WTC11 (cell line): Measurements from ENCODE around the gene DENND1C. TPM values are rescaled to one million over a fixed set of nuclear protein-coding genes. Genes with fewer than 3 reads are reported as not detected.
A peak's percentile ranks its signal among the peaks of the same experiment; 100 is the strongest.

Experiments
- ATAC-seq: fragments of 200-7000 bp; cut with Tn5 transposase; 2 replicates; pipeline ENCODE4 v1.10.0; 2021; ENCODE audit warnings: mild to moderate bottlenecking, moderate library complexity
- CTCF ChIA-PET: fragments of 300-600 bp; sonication (Branson Sonifier 250); formaldehyde crosslinking; loops from one replicate; lab custom pipeline; 2021; ENCODE audit warnings: antibody characterized with exemption; lab: Charles Lee
- POLR2A ChIA-PET: fragments of 350-600 bp; sonication (Branson Sonifier 250); formaldehyde crosslinking; loops from one replicate; lab custom pipeline; 2021; ENCODE audit warnings: antibody characterized with exemption; lab: Charles Lee
- DNase-seq: peaks from one replicate; pipeline ENCODE4 v3.0.0; 2021; ENCODE audit warnings: low spot score
- H3K27ac Mint-ChIP-seq: 2 replicates; pipeline ENCODE4 v1.8.0; 2021; ENCODE audit warnings: mixed read lengths
- H3K27me3 Mint-ChIP-seq: 2 replicates; pipeline ENCODE4 v1.8.0; 2021; ENCODE audit warnings: low read depth, mild to moderate bottlenecking, moderate library complexity, mixed read lengths
- H3K36me3 Mint-ChIP-seq: 2 replicates; pipeline ENCODE4 v1.8.0; 2021; ENCODE audit warnings: mixed read lengths
- H3K4me1 Mint-ChIP-seq: 2 replicates; pipeline ENCODE4 v1.8.0; 2022; ENCODE audit warnings: mixed read lengths
- H3K4me3 Mint-ChIP-seq: 2 replicates; pipeline ENCODE4 v1.8.0; 2021; ENCODE audit warnings: mild to moderate bottlenecking, moderate library complexity, mixed read lengths
- H3K9me3 Mint-ChIP-seq: 2 replicates; pipeline ENCODE4 v1.8.0; 2021; ENCODE audit warnings: mixed read lengths
- CREM ChIP-seq: sonication (generic); formaldehyde crosslinking; IDR thresholded peaks from 2 replicates; pipeline ENCODE4 v1.8.1; 2022; ENCODE audit warnings: mild to moderate bottlenecking, missing genetic modification reagents, moderate library complexity
- ERG ChIP-seq: fragments of 250-450 bp; sonication (Bioruptor Pico); IDR thresholded peaks from 2 replicates; pipeline ENCODE4 v1.8.0; 2021; ENCODE audit warnings: mild to moderate bottlenecking
- GTF2I ChIP-seq: fragments of 250-450 bp; sonication (Bioruptor Pico); conservative IDR thresholded peaks from 2 replicates; pipeline ENCODE4 v1.4.0; 2021; ENCODE audit warnings: mild to moderate bottlenecking
- NFYB ChIP-seq: sonication (generic); formaldehyde crosslinking; conservative IDR thresholded peaks from 2 replicates; pipeline ENCODE4 v1.8.0; 2022; ENCODE audit warnings: low read depth, missing genetic modification reagents
- PRDM15 ChIP-seq: sonication (generic); formaldehyde crosslinking; IDR thresholded peaks from 2 replicates; pipeline ENCODE4 v1.8.0; 2022; ENCODE audit warnings: missing genetic modification reagents
- RELA ChIP-seq: sonication (generic); formaldehyde crosslinking; IDR thresholded peaks from 2 replicates; pipeline ENCODE4 v1.8.1; 2022; ENCODE audit warnings: missing genetic modification reagents, mild to moderate bottlenecking, borderline replicate concordance
- RORB ChIP-seq: fragments of 250-450 bp; sonication (Bioruptor Pico); IDR thresholded peaks from 2 replicates; pipeline ENCODE4 v1.9.0; 2021; ENCODE audit warnings: mild to moderate bottlenecking
- ZNF232 ChIP-seq: sonication (generic); formaldehyde crosslinking; IDR thresholded peaks from 2 replicates; pipeline ENCODE4 v1.8.0; 2022; ENCODE audit warnings: mild to moderate bottlenecking, missing genetic modification reagents
- ZNF317 ChIP-seq: sonication (generic); formaldehyde crosslinking; IDR thresholded peaks from 2 replicates; pipeline ENCODE4 v1.8.1; 2023; ENCODE audit warnings: low read depth, mild to moderate bottlenecking, moderate library complexity, missing genetic modification reagents, borderline replicate concordance
- ZNF671 ChIP-seq: fragments of 250-450 bp; sonication (Bioruptor Pico); IDR thresholded peaks from 2 replicates; pipeline ENCODE4 v1.8.0; 2021; ENCODE audit warnings: mild to moderate bottlenecking
- total RNA-seq: library from RNA; stranded (reverse); gene quantifications from 3 replicates; pipeline ENCODE4 v1.2.3, GENCODE V29; 2021
- TF ChIP-seq, protein P1 (sequence below): fragments of 250-450 bp; sonication (Bioruptor Pico); conservative IDR thresholded peaks from 2 replicates; pipeline ENCODE4 v1.9.0; 2021; ENCODE audit warnings: mild to moderate bottlenecking
- TF ChIP-seq, protein P2 (sequence below): fragments of 250-450 bp; sonication (Bioruptor Pico); IDR thresholded peaks from 2 replicates; pipeline ENCODE4 v1.9.0; 2021; ENCODE audit warnings: mild to moderate bottlenecking
- TF ChIP-seq, protein P3 (sequence below): fragments of 250-450 bp; sonication (Bioruptor Pico); IDR thresholded peaks from 2 replicates; pipeline ENCODE4 v2.1.2; 2022; ENCODE audit warnings: mild to moderate bottlenecking, moderate library complexity
- TF ChIP-seq, protein P4 (sequence below): sonication (generic); formaldehyde crosslinking; IDR thresholded peaks from 2 replicates; pipeline ENCODE4 v1.8.1; 2022; ENCODE audit warnings: low read depth, missing genetic modification reagents, borderline replicate concordance

DENND1C gene
- total RNA-seq, 1 experiment from 2014 or later = 4.3 TPM

- Mint-ChIP-seq H3K9me3 (0 out of 2 replicates have a peak, but pooled peaks cover 2% of the 10 kb centered on the region), H3K4me1 (no peaks in the 10 kb centered on the region), H3K27me3 (no peaks in the 10 kb centered on the region), H3K4me3 (no peak overlapping the region), H3K36me3 (peaks cover 23% of the 10 kb centered on the region), H3K27ac (no peak overlapping the region)
- ATAC-seq = no peak
- TF ChIP-seq ZNF671 = no peak
- TF ChIP-seq GTF2I (CRISPR knock-in tag) = no peak
- no peak for TF ChIP-seq CREM (CRISPR knock-in tag)
- TF ChIP-seq, protein P1, sequence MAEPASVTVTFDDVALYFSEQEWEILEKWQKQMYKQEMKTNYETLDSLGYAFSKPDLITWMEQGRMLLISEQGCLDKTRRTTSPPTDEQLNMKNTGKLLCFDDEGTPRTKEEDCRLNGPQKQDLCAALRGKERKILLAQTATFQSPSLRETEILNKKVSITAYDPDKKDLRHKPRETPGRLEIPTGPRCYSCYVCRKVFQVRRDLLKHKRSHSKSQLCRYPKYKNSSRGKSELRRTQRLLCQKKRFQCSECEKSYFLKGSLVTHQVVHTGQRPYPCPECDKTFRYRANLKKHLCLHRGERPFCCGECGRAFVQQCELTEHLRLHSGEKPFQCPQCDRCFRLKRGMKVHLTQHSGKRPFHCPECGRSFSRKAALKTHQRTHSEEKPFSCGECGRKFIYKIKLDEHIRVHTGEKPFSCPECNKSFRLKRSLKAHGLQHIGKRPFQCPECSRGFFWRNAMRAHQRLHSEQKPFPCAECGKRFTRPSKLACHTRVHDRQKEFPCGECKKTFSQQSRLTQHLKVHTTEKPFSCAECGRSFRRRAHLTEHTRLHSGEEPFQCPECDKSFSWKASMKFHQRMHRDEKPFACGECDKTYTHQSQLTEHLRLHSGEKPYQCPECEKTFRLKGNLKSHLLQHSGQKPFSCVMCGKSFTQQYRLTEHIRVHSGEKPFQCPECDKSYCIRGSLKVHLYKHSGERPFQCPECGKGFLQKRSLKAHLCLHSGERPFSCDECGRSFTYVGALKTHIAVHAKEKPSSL (CRISPR knock-in tag) = no peak
- TF ChIP-seq, protein P2, sequence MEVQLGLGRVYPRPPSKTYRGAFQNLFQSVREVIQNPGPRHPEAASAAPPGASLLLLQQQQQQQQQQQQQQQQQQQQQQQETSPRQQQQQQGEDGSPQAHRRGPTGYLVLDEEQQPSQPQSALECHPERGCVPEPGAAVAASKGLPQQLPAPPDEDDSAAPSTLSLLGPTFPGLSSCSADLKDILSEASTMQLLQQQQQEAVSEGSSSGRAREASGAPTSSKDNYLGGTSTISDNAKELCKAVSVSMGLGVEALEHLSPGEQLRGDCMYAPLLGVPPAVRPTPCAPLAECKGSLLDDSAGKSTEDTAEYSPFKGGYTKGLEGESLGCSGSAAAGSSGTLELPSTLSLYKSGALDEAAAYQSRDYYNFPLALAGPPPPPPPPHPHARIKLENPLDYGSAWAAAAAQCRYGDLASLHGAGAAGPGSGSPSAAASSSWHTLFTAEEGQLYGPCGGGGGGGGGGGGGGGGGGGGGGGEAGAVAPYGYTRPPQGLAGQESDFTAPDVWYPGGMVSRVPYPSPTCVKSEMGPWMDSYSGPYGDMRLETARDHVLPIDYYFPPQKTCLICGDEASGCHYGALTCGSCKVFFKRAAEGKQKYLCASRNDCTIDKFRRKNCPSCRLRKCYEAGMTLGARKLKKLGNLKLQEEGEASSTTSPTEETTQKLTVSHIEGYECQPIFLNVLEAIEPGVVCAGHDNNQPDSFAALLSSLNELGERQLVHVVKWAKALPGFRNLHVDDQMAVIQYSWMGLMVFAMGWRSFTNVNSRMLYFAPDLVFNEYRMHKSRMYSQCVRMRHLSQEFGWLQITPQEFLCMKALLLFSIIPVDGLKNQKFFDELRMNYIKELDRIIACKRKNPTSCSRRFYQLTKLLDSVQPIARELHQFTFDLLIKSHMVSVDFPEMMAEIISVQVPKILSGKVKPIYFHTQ (CRISPR knock-in tag) = no peak
- TF ChIP-seq, protein P3, sequence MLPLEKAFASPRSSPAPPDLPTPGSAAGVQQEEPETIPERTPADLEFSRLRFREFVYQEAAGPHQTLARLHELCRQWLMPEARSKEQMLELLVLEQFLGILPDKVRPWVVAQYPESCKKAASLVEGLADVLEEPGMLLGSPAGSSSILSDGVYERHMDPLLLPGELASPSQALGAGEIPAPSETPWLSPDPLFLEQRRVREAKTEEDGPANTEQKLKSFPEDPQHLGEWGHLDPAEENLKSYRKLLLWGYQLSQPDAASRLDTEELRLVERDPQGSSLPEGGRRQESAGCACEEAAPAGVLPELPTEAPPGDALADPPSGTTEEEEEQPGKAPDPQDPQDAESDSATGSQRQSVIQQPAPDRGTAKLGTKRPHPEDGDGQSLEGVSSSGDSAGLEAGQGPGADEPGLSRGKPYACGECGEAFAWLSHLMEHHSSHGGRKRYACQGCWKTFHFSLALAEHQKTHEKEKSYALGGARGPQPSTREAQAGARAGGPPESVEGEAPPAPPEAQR (CRISPR knock-in tag) = no peak
- TF ChIP-seq ERG (CRISPR knock-in tag) = no peak
- no peak for TF ChIP-seq RELA (CRISPR knock-in tag)
- ChIA-PET POLR2A (no interaction called here), CTCF (no interaction called here)
- no peak for DNase-seq
Observed at GRCh38 chr19:6448045-6448444, 33.5 kb downstream of the DENND1C start.

GRCh38 chr19:6446452-6446851, 35.1 kb downstream of the DENND1C start:
- Mint-ChIP-seq H3K4me3 (no peak overlapping the region), H3K4me1 (no peaks in the 10 kb centered on the region), H3K27me3 (no peaks in the 10 kb centered on the region), H3K36me3 (peaks cover 15% of the 10 kb centered on the region), H3K9me3 (0 out of 2 replicates have a peak, but pooled peaks cover 2% of the 10 kb centered on the region), H3K27ac (peak overlapping the region; percentile 8; the same call in 1 of the 2 replicates)
- POLR2A ChIA-PET = no interaction called here
- no peak for TF ChIP-seq RORB
- TF ChIP-seq CREM (CRISPR knock-in tag) = no peak
- TF ChIP-seq, protein P4, sequence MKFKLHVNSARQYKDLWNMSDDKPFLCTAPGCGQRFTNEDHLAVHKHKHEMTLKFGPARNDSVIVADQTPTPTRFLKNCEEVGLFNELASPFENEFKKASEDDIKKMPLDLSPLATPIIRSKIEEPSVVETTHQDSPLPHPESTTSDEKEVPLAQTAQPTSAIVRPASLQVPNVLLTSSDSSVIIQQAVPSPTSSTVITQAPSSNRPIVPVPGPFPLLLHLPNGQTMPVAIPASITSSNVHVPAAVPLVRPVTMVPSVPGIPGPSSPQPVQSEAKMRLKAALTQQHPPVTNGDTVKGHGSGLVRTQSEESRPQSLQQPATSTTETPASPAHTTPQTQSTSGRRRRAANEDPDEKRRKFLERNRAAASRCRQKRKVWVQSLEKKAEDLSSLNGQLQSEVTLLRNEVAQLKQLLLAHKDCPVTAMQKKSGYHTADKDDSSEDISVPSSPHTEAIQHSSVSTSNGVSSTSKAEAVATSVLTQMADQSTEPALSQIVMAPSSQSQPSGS (CRISPR knock-in tag) = no peak
- TF ChIP-seq ZNF232 (CRISPR knock-in tag) = no peak
- TF ChIP-seq RELA (CRISPR knock-in tag) = no peak
- no peak for TF ChIP-seq ZNF317 (CRISPR knock-in tag)
- no peak for DNase-seq
- CTCF ChIA-PET = interaction anchor here (0.6 kb wide), 1 partner anchor 223 kb away, joined by 3 read pairs; no protein-coding TSS in a partner anchor
- ATAC-seq = no peak

DNA sequence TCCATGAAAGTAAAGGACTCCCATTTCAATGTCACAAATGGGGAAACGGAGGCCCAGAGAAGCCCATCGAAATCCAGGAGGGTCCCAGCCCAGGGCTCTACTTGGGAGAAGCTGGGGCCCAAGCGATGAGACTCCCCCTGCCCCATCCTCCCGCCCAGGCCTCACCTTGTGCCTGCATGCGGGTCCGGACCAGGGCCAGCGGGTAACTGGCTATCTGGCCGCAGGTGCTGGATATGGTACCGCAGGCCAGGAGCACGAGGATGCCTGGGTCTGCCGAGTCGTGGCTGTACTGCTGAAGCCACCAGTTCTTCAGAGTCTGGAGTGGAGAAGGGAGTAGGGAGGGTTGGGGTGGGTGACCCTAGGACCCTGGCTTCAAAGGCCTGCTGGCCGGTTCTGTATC, 37.6 kb downstream of the DENND1C start:
- H3K27me3 Mint-ChIP-seq = no peaks in the 10 kb centered on the region
- H3K27ac Mint-ChIP-seq = no peak overlapping the region
- CTCF ChIA-PET = no interaction called here
- H3K36me3 Mint-ChIP-seq = peaks cover 11% of the 10 kb centered on the region
- H3K9me3 Mint-ChIP-seq = 0 out of 2 replicates have a peak, but pooled peaks cover 2% of the 10 kb centered on the region
- no peak for TF ChIP-seq NFYB (CRISPR knock-in tag)
- TF ChIP-seq PRDM15 (CRISPR knock-in tag) = no peak
- TF ChIP-seq, protein P3 (CRISPR knock-in tag) = no peak
- TF ChIP-seq, all 79 proteins: peak for 0
- Mint-ChIP-seq H3K4me3 (no peak overlapping the region), H3K4me1 (no peaks in the 10 kb centered on the region)
- DNase-seq = no peak
- ATAC-seq = no peak
- POLR2A ChIA-PET = no interaction called here
